Upper lobe of left lung (tissue), 4 donors: Measurements from ENCODE around the gene MAN2A2.

Experiments
- CTCF ChIP-seq, 6 experiments: fragments of 450-650 bp in 4 of 6; fragments of 200-600 bp in 2 of 6; sonication (generic) in 2 of 6; IDR thresholded peaks; one replicate each; pipeline ENCODE4 v1.5.1; 2016 to 2019; ENCODE audit warnings: antibody characterized with exemption in 6 of 6
- EP300 ChIP-seq, 4 donors: sonication (generic); formaldehyde crosslinking; IDR thresholded peaks; one replicate each; pipeline ENCODE4 v1.5.1; 2017; ENCODE audit warnings: antibody characterized with exemption in 4 of 4, control low read depth in 2 of 4
- POLR2A ChIP-seq, 4 donors: fragments of 450-650 bp; IDR thresholded peaks; one replicate each; pipeline ENCODE4 v1.5.1; 2016 to 2017; ENCODE audit warnings: antibody characterized with exemption in 4 of 4, mild to moderate bottlenecking in 2 of 4
- POLR2AphosphoS5 ChIP-seq, 2 donors: sonication (generic); formaldehyde crosslinking; IDR thresholded peaks; one replicate each; pipeline ENCODE4 v1.5.1; 2017; ENCODE audit warnings: antibody characterized with exemption in 2 of 2

GRCh38 chr15:90929246-90930019, 26.3 kb downstream of the MAN2A2 start:
- TF ChIP-seq CTCF (IDR thresholded peaks at IDR 0.05) (no peak), POLR2A (IDR thresholded peaks at IDR 0.05) (no peak), POLR2AphosphoS5 (IDR thresholded peaks at IDR 0.05) (no peak), EP300 (IDR thresholded peaks at IDR 0.05) (no peak)
